B cell (primary cell): ENCODE results near the gene SORD. TPM values are rescaled to one million over a fixed set of nuclear protein-coding genes. Genes with fewer than 3 reads are reported as not detected.

Experiments
- ATAC-seq: fragments of 200-7000 bp; cut with Tn5 transposase; one replicate; pipeline ENCODE4 v1.10.0; 2021; ENCODE audit warnings: low read depth, mild to moderate bottlenecking, moderate number of reproducible peaks, moderate library complexity
- CTCF ChIA-PET: fragments of 350-600 bp; sonication (Branson Sonifier 250); formaldehyde crosslinking; loops from one replicate; lab custom pipeline; 2021; ENCODE audit warnings: antibody characterized with exemption, inconsistent platforms; lab: Charles Lee
- POLR2A ChIA-PET: fragments of 350-600 bp; sonication (Branson Sonifier 250); formaldehyde crosslinking; loops from one replicate; lab custom pipeline; 2021; ENCODE audit warnings: antibody characterized with exemption; lab: Charles Lee
- DNase-seq: peaks from one replicate; pipeline ENCODE4 v3.0.0; 2013
- H2AFZ ChIP-seq: 2 replicates; pipeline ENCODE4 v1.6.1; 2012; ENCODE audit warnings: mild to moderate bottlenecking, low read depth, low read length; ENCODE audit not compliant: insufficient read depth, poor library complexity, severe bottlenecking
- H3K27ac ChIP-seq, 2 donors: 1 replicate in 1 of 2; 2 replicates in 1 of 2; pipeline ENCODE4 v1.5.1; 2012 to 2013; ENCODE audit warnings: low read length in 2 of 2, mild to moderate bottlenecking in 2 of 2, moderate library complexity in 1 of 2
- H3K27me3 ChIP-seq, 4 experiments: fragments of 200-600 bp in 1 of 4; sonication (generic) in 1 of 4; replicated peaks in 1 of 4; 1 replicate in 2 of 4; 2 replicates in 2 of 4; pipeline versions ENCODE4 v1.6.1 to v1.7.0; 2013 to 2016; ENCODE audit warnings: low read length in 3 of 4, mild to moderate bottlenecking in 2 of 4, mixed read lengths in 1 of 4, moderate library complexity in 1 of 4; ENCODE audit not compliant: insufficient read depth in 4 of 4, control insufficient read depth in 3 of 4; ENCODE audit errors: control extremely low read depth in 1 of 4
- H3K36me3 ChIP-seq, 2 experiments: replicated peaks in 1 of 2; 1 replicate in 1 of 2; 2 replicates in 1 of 2; pipeline versions ENCODE4 v1.6.1 to v1.7.1; 2013; ENCODE audit warnings: low read length in 1 of 2; ENCODE audit not compliant: insufficient read depth in 2 of 2, control insufficient read depth in 1 of 2; ENCODE audit errors: control extremely low read depth in 1 of 2, extremely low read depth in 1 of 2
- H3K4me1 ChIP-seq, 2 donors: fragments of 200-600 bp in 1 of 2; sonication (generic) in 1 of 2; 1 replicate in 1 of 2; 2 replicates in 1 of 2; pipeline versions ENCODE4 v1.5.1 to v1.6.1; 2013 to 2017; ENCODE audit warnings: low read length in 2 of 2; ENCODE audit not compliant: control insufficient read depth in 2 of 2, insufficient read depth in 2 of 2
- H3K4me2 ChIP-seq: replicated peaks from 2 replicates; pipeline ENCODE3; 2012; ENCODE audit warnings: mild to moderate bottlenecking, low read depth, low read length; ENCODE audit not compliant: poor library complexity, severe bottlenecking
- H3K4me3 ChIP-seq, 5 experiments: fragments of 200-600 bp in 1 of 5; sonication (generic) in 1 of 5; 1 replicate in 3 of 5; 2 replicates in 2 of 5; pipeline versions ENCODE4 v1.5.1 to v1.7.0; 2011 to 2016; ENCODE audit warnings: low read length in 4 of 5, mild to moderate bottlenecking in 4 of 5, low read depth in 2 of 5, control low read depth in 1 of 5, moderate library complexity in 1 of 5; ENCODE audit not compliant: insufficient read depth in 1 of 5; ENCODE audit errors: control extremely low read depth in 1 of 5, extremely low read depth in 1 of 5
- H3K79me2 ChIP-seq: fragments of 200-600 bp; sonication (generic); one replicate; pipeline ENCODE4 v1.6.0; 2016; ENCODE audit warnings: low read length; ENCODE audit not compliant: control insufficient read depth, insufficient read depth
- H3K9ac ChIP-seq: fragments of 200-600 bp; sonication (generic); 2 replicates; pipeline ENCODE4 v1.6.1; 2017; ENCODE audit warnings: mild to moderate bottlenecking, low read length, moderate library complexity
- H3K9me3 ChIP-seq, 3 donors: one replicate each; pipeline versions ENCODE4 v1.6.1 to v1.7.1; 2013; ENCODE audit warnings: low read length in 2 of 3; ENCODE audit not compliant: control insufficient read depth in 2 of 3, insufficient read depth in 1 of 3; ENCODE audit errors: control extremely low read depth in 1 of 3
- H4K20me1 ChIP-seq: 2 replicates; pipeline ENCODE4 v1.6.0; 2012; ENCODE audit warnings: mild to moderate bottlenecking, low read length; ENCODE audit not compliant: insufficient read depth, control insufficient read depth, poor library complexity, severe bottlenecking
- H3K27ac Mint-ChIP-seq: one replicate; pipeline ENCODE4 v1.8.0; 2021; ENCODE audit warnings: mixed read lengths
- H3K27me3 Mint-ChIP-seq: one replicate; pipeline ENCODE4 v1.8.0; 2021; ENCODE audit warnings: mixed read lengths
- H3K4me1 Mint-ChIP-seq: one replicate; pipeline ENCODE4 v1.8.0; 2021; ENCODE audit warnings: mixed read lengths
- H3K4me3 Mint-ChIP-seq: one replicate; pipeline ENCODE4 v1.8.0; 2021; ENCODE audit warnings: mixed read lengths
- H3K9me3 Mint-ChIP-seq: one replicate; pipeline ENCODE4 v1.8.0; 2022; ENCODE audit warnings: mixed read lengths; ENCODE audit not compliant: insufficient read depth
- EZH2 ChIP-seq: IDR thresholded peaks from 2 replicates; pipeline ENCODE4 v1.6.1; 2012; ENCODE audit warnings: borderline replicate concordance, low read depth, mild to moderate bottlenecking, moderate library complexity, low read length; ENCODE audit not compliant: insufficient read depth, poor library complexity, severe bottlenecking
- WGBS: methylation state at CpG from one replicate; pipeline ENCODE4 v1.1.5; 2013; ENCODE audit warnings: missing lambda C conversion rate; ENCODE audit not compliant: insufficient coverage; 5-methylcytosine and 5-hydroxymethylcytosine counted together
- intact Hi-C: fragments of 100-400 bp; cut with micrococcal nuclease; formaldehyde crosslinking; loops from one replicate; pipeline ENCODE4 v1.10.0; 2022
- polyA plus RNA-seq: library from polyadenylated mRNA; depleted of rRNA; stranded (reverse); fragments of >200 nt; gene quantifications from 2 replicates; pipeline ENCODE4 v1.2.3, GENCODE V29; 2012
- total RNA-seq, 2 donors: library from RNA; stranded (reverse); fragments of 120-200 nt in 1 of 2; gene quantifications; 1 replicate in 1 of 2; 2 replicates in 1 of 2; pipeline versions ENCODE4 v1.2.3 to v1.2.4, GENCODE V29; 2013 to 2022
- TF ChIP-seq, protein P1 (sequence below): fragments of 200-600 bp; IDR thresholded peaks from one replicate; pipeline ENCODE4 v1.8.0; 2022; ENCODE audit warnings: antibody characterized with exemption, mild to moderate bottlenecking

Gene SORD
- total and polyA plus RNA-seq, 2 donors (not counting 1 experiment from before 2014, with no cell fraction given), result 22.2 to 25.8 TPM

DNA sequence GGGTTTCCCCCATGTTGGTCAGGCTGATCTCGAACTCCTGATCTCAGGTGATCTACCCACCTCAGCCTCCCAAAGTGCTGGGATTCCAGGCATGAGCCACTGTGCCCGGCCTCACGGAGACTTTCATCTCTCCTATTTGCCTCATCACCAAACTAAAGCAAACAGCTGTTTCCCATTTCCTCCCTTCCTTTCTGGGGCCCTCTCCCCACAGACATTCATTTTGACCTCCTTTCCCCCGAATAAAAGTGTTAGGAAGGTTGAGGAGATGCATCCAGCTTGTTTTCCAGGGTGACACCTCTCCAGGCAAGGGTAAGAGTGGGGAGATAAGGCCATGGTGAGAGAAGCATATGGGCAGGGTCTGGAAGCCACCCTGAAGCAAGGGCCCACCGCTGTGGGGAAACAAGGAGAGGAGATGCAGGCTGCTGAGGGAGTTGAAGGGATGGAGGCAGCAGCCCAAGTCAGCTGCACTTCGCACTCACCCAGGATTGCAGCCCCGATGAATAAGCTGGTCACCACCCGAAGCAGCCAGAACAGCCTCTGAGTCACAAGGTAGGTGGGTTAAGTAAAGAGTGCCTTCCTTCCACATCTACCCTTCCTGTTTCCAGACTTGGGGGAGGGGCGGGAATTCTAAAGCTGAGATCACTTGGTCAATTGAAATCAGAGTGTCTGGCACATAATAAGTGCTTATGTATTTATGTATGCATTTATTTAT lies 98.9 kb downstream of the SORD start:
- intact Hi-C loops, result no loop called here
- H3K9me3 Mint-ChIP-seq, result no peaks in the 10 kb centered on the region
- H3K9ac ChIP-seq, result no peak overlapping the region
- H2AFZ ChIP-seq, result no peak overlapping the region
- H3K79me2 ChIP-seq, result no peaks in the 10 kb centered on the region
- no peak overlapping the region for H3K4me3 Mint-ChIP-seq
- no peak overlapping the region for H3K27ac Mint-ChIP-seq
- no peaks in the 10 kb centered on the region for H4K20me1 ChIP-seq
- WGBS, result 26% methylated on average over 3 of the region's 9 CpGs
- peaks cover 0 to 6% (median 0%) of the 10 kb centered on the region in 3 donors for H3K9me3 ChIP-seq
- no peak overlapping the region for H3K4me2 ChIP-seq
- ChIA-PET POLR2A (no interaction called here), CTCF (interaction anchor here (1.2 to 1.4 kb wide), 8 partner anchors 9 to 335 kb away, joined by 3 to 5 read pairs (median 4); no protein-coding TSS in a partner anchor)
- TF ChIP-seq, protein P1, sequence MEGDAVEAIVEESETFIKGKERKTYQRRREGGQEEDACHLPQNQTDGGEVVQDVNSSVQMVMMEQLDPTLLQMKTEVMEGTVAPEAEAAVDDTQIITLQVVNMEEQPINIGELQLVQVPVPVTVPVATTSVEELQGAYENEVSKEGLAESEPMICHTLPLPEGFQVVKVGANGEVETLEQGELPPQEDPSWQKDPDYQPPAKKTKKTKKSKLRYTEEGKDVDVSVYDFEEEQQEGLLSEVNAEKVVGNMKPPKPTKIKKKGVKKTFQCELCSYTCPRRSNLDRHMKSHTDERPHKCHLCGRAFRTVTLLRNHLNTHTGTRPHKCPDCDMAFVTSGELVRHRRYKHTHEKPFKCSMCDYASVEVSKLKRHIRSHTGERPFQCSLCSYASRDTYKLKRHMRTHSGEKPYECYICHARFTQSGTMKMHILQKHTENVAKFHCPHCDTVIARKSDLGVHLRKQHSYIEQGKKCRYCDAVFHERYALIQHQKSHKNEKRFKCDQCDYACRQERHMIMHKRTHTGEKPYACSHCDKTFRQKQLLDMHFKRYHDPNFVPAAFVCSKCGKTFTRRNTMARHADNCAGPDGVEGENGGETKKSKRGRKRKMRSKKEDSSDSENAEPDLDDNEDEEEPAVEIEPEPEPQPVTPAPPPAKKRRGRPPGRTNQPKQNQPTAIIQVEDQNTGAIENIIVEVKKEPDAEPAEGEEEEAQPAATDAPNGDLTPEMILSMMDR, result no peak
- no peak for TF ChIP-seq EZH2
- DNase-seq (no peak), ATAC-seq (no peak)
- H3K27me3 ChIP-seq, result peaks cover 0 to 45% (median 15%) of the 10 kb centered on the region in 4 experiments
- no peak overlapping the region for H3K27ac ChIP-seq
- H3K4me3 ChIP-seq, result no peak overlapping the region
- peaks cover 61% of the 10 kb centered on the region for H3K27me3 Mint-ChIP-seq
- H3K36me3 ChIP-seq, result no peaks in the 10 kb centered on the region
- H3K4me1 ChIP-seq, result peaks cover 10 to 12% of the 10 kb centered on the region in 2 donors
- H3K4me1 Mint-ChIP-seq, result peaks cover 13% of the 10 kb centered on the region

DNA sequence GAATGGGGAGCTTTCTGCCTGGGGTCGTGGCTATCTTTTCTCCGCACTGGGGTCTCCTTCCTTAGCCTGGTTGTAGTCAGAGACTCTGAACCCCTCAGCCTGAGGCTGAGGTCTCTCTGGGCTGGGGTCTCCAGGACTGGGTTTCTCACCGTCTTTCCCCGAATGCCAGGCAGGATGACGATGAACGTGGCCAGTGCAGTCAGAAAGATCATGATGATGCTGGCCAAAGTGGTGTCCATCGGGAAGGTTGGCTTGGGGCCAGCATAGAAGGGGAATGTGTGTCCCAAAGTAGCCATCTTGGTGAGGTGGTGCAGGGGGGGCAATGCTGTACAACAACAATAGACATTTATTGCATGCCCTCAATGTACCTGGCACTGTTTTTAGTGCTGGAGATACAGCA lies 99.7 kb downstream of the SORD start:
- no peaks in the 10 kb centered on the region for H3K36me3 ChIP-seq
- Mint-ChIP-seq H3K4me1 (peaks cover 5% of the 10 kb centered on the region), H3K27me3 (peaks cover 58% of the 10 kb centered on the region), H3K4me3 (no peak overlapping the region), H3K27ac (no peak overlapping the region), H3K9me3 (no peaks in the 10 kb centered on the region)
- intact Hi-C loops, result no loop called here
- no peaks in the 10 kb centered on the region for H4K20me1 ChIP-seq
- H3K79me2 ChIP-seq, result no peaks in the 10 kb centered on the region
- DNase-seq (no peak), ATAC-seq (no peak)
- no peak overlapping the region for H3K9ac ChIP-seq
- no peak overlapping the region for H3K4me3 ChIP-seq
- no peak overlapping the region for H3K27ac ChIP-seq
- peaks cover 2 to 3% of the 10 kb centered on the region in 2 donors for H3K4me1 ChIP-seq
- TF ChIP-seq, protein P1, result no peak
- TF ChIP-seq EZH2, result no peak
- H3K9me3 ChIP-seq, result peaks cover 0 to 2% (median 0%) of the 10 kb centered on the region in 3 donors
- no peak overlapping the region for H2AFZ ChIP-seq
- ChIA-PET POLR2A (no interaction called here), CTCF (interaction anchor here (0.6 to 1.4 kb wide), 7 partner anchors 9 to 462 kb away, joined by 3 to 5 read pairs (median 4); no protein-coding TSS in a partner anchor)
- 90% methylated on average over 7 of the region's 7 CpGs for WGBS
- no peak overlapping the region for H3K4me2 ChIP-seq
- H3K27me3 ChIP-seq, result peaks cover 0 to 40% (median 13%) of the 10 kb centered on the region in 4 experiments
